Cardiac fibroblast (primary cell): Measurements from ENCODE around the gene RELT.

Experiments used
- DNase-seq, 2 donors: peaks; one replicate each; pipeline versions ENCODE4 v3.0.0 to v3.0.0-alpha.2; 2010; ENCODE audit warnings: low read depth in 2 of 2
- H3K4me3 ChIP-seq, 2 donors: replicated peaks in 1 of 2; 1 replicate in 1 of 2; 2 replicates in 1 of 2; pipeline ENCODE4 v1.5.1; 2011; ENCODE audit warnings: low read depth in 2 of 2, low read length in 2 of 2, mild to moderate bottlenecking in 2 of 2, moderate library complexity in 1 of 2
- TF ChIP-seq, protein P1 (sequence below): IDR thresholded peaks from one replicate; pipeline ENCODE4 v1.5.1; 2011; ENCODE audit warnings: low read depth, mild to moderate bottlenecking, low read length, inconsistent platforms

RELT gene

DNA sequence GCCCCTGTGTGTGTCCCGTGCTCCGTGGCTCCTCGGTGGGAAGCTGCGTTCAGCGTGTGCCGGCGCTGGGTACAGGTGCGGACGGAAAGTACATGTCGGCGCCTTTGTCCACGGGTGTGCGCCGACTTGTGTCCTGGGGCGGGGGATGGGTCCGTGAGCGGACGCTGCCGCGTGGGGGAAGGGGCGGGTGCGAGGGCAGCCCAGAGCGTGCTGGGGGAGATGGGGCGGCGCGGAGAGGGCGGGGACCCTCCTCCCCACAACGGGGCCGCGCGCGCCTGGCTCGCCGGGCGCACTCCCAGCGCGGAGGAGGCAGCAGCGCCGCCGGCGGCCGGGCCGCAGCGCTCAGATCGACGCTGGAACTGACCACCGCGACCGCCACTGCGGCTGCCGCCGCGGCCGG lies 33.6 kb upstream of the RELT start:
- TF ChIP-seq, protein P1, sequence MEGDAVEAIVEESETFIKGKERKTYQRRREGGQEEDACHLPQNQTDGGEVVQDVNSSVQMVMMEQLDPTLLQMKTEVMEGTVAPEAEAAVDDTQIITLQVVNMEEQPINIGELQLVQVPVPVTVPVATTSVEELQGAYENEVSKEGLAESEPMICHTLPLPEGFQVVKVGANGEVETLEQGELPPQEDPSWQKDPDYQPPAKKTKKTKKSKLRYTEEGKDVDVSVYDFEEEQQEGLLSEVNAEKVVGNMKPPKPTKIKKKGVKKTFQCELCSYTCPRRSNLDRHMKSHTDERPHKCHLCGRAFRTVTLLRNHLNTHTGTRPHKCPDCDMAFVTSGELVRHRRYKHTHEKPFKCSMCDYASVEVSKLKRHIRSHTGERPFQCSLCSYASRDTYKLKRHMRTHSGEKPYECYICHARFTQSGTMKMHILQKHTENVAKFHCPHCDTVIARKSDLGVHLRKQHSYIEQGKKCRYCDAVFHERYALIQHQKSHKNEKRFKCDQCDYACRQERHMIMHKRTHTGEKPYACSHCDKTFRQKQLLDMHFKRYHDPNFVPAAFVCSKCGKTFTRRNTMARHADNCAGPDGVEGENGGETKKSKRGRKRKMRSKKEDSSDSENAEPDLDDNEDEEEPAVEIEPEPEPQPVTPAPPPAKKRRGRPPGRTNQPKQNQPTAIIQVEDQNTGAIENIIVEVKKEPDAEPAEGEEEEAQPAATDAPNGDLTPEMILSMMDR = no peak
- DNase-seq = no peak
- peak overlapping the region in 1 of 2 donors; percentile 11 for H3K4me3 ChIP-seq

DNA sequence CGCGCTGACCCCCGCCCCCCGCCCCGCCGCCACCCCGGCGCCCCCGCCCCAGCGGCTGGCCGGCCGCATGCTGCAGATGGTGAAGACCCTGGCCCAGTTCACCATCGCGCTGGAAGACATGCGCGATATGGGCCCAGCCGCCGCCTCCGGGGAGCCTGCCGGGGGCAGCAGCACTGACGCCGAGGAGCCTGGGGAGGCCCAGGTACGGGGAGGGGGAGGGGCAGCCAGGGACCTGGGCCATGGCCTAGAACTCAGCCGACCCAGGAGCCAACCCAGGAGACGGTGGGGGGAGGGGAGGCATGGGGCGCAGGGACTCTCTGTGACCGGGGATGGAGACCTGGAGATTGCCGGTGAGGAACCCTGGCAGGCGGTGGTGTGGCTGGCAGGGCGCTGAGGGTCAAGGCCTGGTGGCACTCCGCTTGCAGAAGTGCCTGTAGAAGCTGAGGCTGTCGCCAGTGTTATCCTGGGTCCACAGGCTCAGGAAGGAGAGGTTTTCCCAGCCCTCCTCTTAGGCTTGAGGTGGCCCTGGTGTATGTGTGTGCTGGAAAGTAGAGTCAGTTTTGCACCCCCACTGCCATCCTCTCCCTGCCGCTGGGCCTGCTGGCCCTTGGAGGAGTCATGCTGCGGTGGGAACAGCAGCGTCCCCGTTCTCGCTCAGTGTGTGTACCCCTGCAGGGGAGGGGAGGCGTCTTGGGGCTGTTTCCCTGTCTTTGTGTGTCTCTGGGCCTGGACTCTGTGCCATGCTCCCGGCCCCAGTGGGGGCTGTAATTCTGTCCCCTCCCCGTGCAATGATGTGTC lies 32.9 kb upstream of the RELT start:
- no peak overlapping the region for H3K4me3 ChIP-seq
- TF ChIP-seq, protein P1 = no peak
- no peak for DNase-seq

DNA sequence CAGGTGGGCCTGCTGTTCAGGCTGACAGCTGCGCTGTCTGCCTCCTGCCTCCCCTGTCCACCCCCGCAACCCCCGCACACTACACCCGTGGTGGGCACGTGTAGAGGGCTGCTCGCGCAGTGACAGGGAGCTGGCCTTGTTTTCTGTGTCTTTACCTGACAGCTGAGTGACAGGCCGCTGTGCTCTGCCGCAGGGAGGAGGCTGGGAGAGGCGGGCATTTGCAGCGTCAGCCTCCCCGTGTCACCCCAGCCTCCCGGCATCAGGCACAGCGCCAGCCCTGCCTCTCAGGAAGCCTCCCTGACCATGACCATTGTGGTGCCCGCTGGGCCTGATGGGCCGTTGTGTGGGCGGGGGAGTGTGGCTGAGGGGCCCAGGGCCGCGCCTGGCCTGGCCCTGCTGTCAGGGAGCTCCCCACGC lies 32.0 kb upstream of the RELT start:
- H3K4me3 ChIP-seq = no peak overlapping the region
- no peak for DNase-seq
- TF ChIP-seq, protein P1 = no peak

DNA sequence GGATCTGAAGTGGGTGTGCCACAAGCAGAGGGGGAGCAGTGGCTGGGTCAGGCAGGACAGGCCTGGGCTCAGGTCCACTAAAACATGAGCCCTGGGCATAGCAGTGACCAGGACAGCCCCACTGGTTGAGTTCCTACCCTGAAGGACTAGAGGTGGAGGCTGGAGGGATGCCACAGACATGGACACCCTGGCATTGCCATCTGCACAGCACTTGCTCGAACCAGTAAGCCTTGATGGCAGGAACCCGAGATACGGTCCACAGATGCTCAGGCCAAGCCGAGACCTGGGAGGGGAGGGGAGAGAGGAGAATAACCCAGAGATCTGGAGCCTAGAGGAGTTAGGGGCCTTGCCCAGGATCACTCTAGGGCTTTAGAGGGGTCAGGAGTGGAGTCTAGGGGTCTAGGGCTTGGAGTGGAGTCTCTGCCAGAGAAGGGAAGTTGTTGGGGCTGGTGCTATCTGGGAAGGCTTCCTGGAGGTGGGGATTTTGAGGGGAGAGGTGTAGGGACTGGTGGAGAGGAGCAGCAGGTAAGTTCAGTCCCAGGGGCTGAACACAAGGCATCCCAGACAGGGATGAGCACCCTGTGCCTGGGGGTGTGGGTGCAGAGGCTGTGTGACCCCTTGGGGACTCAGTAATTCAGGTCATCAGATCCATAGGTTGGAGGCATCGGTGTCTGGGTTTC lies 30.6 kb upstream of the RELT start:
- DNase-seq = no peak
- no peak overlapping the region for H3K4me3 ChIP-seq
- TF ChIP-seq, protein P1 = no peak

DNA sequence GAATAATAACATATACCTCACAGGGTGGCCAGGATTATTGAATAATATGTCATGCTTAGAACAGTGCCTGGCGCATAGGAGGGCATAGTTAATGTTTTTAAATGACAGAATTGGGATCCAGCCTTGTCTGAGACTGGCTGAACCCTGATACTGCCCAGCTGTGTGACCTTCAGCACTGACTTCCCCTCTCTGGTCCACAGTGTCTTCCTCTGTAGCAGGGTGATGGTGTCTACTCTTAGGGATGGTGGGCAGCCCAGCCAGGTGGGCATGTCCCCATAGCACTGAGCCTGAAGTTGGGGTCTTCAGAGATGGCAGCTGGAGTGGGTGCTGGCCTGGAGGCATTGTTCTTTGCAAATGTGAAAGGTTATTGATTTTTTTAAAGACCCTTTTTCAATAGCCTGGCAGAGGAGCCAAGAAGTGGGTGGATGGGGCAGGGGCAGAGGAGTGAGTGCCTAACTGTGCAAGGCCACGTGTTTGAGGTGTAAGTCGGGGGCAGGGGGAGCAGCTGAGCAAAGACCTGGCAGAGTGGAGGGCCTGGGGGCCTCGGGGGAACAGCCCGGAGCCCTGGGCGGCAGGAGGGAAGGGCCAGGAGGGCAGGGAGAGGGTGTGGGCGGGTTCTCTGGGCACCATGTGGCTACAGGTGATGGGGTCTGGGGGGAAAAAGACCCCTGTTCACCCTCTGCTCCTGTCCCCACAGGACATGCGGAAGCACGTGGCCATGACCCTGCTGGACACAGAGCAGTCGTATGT lies 29.8 kb upstream of the RELT start:
- no peak for DNase-seq
- TF ChIP-seq, protein P1 = no peak
- H3K4me3 ChIP-seq = no peak overlapping the region

DNA sequence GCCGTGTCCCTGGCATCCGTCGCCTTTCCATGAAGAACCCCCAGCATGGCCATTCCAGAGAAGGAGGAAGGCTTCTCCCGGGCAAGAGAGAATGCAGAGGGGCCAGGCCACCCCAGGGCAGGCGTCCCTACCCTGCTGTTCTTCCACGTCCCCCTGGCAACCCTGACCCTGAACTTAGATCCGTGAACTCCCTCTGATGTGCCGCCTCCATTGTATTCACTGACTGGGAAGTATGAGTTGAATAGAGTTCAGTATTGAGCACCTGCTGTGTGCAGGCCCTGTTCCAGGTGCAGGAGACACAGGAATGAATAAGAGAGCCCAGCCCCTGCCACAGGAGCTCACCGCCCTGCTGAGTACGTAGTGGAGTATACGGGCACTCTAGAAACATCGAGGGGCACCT lies 29.1 kb upstream of the RELT start:
- TF ChIP-seq, protein P1 = no peak
- no peak overlapping the region for H3K4me3 ChIP-seq
- no peak for DNase-seq
